ENCODE measurements around the gene CRYBB3.
A peak's percentile ranks its signal among the peaks of the same experiment; 100 is the strongest.

Gene CRYBB3

DNA sequence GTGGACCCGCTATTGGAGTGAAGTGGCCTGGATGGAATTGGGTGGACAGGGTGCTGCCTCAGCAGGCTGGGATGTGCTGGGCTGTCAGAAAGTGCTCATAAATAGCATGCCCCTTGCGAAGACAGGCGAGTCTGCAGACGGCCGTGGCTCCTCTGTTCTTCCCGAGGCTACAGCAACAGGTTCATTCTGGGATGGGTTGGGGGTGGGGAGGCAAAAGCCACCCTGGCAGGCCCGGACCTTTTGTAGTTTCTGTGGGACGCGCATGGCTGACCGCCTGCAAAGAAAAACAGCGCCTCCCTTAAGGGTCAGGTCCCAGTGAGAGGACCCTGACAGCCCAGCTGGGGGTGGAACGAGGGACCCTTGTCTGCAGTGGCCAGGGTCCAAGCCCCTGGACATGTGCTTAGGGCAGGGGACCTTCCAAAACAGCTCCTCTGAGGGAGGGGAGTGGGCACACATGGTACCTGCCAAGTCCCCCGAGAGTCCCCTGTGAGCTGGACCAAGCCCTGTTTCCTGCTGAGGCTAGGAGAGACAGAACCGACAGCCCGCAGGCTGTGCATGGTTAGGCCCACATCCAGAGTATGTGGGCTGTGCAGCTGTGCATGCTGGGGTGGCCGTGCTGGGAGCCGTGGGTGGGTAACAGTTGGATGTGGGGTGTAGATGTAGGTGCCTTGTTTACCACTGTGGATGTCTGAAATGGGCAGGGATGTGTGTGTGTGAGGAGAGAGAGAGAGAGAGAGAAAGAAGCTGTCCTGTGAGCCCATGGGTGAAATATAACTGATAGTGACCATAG is at the start of gene CRYBB3:
Gene CRYBB3, plus strand, starts transcription at position 128 of the 790 bp plus-strand sequence. CDS start 1,539 bp downstream, outside the sequence.
- no peak for DNase-seq (ENCODE audit: low spot score)

DNA sequence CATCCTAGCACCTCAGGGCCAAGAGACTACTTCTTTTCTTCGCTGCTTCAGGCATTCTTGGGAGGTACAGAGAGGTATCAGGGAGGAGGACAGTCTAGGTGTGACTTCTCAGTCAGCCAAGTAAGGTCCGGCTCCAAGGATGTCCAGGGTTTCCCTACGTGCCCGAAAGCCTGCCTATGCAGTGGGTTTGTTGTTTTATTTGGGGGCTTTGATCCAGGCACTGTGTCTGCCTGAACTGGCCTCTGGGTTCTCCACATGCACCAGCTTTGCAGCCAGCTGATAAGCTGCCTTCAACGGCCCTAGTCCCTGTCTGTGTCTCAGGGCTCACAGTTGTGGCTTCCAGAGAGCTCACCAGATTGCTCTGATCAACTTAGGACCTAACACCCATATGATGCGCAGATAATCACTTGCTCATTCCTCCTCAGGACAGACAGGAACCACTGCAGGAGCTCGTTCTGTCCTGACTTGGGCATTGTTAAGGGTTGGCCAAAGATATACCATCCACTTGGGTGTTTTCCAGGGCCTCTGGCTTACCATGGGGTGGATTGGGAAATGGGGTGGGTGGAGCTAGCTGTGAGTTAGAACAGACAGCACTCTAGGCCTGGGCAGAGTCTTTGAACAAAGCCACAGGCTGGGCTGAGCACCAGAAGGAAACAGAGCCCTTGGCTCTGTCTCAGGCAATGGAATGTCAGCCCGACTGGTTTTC is 45.5 kb upstream of the CRYBB3 start:
- peak; percentile 42 for DNase-seq (ENCODE audit: low spot score)

DNA sequence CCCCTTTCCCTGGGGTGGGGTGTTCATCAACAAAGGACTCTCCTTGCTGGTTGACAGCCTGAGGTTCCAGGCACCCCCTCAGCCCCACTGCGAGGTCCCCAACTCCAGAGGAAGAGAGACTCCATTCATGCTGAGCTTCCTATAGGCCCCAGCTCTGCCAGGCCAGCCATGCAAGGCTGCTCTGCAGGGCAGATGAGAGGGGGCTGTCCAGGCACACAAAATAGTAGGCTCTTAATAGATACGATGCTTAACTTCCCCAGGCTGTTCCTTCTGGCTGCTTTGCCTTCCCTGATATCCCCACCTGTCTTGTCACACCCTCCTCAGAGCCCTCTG is 45.0 kb upstream of the CRYBB3 start:
- no peak for DNase-seq (ENCODE audit: low spot score)

DNA sequence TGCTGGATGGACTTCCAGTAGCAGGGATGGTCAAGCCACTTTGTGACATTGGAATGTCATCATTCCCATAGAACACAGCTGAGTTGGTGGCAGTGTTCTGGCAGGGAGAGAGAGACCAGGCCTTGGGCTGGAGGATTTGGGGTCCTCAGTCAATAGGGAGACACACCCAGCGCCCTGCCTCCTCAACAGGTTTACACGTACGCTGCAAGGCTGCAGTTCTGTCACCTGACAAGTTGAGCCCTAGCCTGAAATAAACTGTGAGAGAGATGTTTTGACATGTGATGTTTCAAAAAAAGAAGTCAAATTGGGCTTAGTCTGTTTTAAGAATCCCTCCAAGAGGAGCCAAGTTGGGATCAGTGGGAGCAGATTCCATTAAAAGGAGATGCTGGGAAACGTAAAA is 42.9 kb upstream of the CRYBB3 start:
- no peak for DNase-seq (ENCODE audit: low spot score)

DNA sequence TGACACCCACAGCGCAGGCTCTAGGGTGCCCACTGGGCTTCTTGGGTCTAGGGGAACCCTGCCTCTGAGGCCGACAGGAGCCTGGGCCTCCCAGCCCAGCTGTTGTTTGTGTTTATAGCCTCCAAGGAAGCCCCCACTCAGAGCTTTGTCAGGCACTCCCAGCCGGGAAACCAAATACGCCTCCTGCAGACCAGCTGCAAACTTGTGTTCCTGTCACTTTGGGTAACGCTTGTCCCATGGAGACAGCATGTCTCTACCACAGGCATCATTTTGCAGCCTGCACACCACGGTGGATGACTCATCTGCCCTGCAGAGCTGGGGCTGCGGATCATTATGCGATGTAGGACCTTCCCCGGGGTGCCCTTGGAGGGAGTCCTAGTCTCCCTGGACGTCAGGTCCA is 40.6 kb upstream of the CRYBB3 start:
- no peak for DNase-seq (ENCODE audit: low spot score)

DNA sequence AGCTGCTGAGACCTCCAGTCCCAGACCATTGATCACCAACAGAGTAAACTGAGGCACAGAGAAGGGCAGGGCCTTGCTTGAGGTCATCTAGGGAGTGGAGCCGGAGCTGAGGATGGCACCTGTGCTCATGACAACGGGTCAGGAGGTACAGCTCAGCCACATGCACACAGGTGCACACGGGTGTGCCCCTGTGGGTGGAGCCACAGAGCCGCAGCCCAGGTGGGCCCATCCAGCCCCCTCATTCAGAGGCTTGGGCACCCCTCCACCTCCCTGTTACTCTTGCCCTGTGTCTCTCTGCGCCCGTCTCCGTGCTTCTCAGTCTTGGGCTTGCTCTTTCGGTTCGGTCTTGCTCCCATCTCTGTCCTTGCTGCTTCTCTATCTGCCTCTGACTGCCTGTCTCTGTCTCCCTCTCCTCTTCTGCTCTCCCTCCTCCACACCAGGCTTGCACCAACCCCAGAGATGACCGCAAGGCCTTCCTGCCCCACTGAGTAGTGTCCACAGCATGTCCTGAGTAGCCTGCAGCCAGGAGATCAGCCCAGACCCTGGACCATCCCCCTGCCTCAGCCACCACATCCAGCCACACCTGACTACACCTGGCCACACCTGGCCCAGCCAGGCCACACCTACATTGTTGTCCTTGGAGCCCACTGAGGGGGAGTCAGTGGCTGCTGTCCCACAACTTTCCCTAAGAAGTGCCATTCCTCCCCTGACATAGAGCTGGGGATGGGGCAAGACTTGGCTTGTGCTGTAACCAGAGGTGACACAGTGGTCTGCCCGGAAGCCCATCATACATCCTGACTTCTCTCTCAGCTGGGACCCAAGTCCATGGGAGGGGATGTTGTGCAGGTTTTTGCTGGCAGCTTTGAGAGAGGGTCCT is 39.3 kb upstream of the CRYBB3 start:
- no peak for DNase-seq (ENCODE audit: low spot score)

DNA sequence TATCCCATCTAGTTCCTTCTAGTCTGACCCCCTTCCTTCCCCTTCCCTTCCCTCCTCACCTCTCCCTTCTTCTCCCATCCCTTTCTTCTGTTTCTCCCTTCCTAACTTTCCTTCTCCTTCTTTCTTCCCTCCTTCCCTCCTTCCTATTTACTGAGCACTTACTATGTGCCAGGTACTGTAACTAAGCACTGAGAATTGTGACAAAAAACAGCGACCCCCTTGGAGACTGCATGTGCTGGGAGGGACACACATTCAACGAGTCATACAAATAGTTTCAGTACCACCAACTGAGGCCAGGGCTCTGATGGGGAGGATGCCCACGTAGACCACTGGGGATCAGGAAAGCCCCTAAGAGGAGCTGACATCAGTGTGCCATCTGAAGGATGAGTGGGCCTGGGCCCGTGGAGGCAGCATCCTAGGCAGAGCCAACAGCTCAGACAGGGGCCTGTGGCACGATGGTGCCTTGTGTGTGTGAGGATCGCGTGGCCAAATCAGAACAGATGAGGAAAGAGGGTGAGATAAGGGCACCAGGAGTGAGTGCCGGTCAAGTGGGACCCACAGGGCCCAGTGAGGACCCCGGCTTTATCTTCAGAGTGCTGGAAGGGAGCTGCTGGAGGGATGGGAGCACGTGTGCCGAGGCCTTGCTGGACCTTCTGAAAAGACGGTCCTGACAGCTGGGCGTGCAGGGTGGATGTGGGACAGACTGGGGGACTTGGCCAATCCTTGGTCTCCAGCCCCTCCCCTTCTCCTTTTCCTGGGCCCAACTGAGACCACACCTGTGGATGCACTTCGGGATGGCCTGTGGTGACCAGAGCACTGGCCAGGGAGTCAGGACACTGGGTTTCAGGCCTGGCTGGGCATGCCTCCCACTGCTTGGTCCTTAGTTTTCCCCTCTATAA is 38.4 kb upstream of the CRYBB3 start:
- no peak for DNase-seq (ENCODE audit: low spot score)

DNA sequence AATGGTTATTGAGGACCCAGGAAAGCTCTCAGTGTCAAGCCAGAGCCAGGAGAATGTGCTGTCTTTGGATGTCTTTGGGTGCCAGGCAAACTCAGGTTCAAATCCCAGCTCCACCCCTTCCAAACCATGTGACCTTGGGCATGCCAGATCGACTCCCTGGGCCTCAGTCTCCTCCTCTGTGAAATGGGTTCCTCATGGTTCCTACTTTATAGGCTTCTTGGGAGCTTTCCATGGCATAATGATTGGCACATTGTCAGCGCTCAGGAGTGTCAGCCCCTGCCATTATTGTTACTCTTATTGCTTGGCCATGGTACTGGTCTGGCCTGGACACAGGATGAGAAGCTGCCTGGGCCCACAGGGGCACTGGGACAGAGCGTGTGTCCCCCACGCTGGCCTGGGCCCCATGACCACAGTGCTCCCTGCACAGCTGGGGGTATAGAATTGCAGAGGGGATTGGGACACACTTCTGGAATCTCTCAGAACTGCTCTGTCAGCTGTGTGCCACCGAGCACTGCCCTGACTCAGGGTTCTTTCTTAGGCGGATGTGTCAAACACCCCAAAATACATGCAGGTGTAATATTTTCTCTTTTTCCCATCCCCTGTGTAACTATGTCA is 37.6 kb upstream of the CRYBB3 start:
- DNase-seq (ENCODE audit: low spot score): no peak

DNA sequence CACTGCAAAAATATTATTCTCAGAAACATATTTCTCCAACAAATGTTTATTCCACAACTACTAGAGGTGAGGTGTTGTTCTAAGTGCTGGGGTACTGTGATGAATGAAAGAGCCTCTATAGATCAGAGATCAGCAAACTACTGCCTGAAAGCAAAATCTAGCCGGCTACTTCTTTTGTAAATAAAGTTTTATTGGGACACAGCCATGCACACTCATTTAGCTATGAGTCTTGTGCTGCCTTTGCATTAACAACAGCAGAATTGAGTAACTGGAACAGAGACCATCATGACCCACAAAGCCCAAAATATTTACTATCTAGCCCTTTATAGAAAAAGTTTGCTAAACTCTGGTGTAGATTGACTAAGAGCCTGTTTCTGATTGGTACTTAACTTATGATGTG is 37.1 kb upstream of the CRYBB3 start:
- DNase-seq (ENCODE audit: low spot score): no peak

DNA sequence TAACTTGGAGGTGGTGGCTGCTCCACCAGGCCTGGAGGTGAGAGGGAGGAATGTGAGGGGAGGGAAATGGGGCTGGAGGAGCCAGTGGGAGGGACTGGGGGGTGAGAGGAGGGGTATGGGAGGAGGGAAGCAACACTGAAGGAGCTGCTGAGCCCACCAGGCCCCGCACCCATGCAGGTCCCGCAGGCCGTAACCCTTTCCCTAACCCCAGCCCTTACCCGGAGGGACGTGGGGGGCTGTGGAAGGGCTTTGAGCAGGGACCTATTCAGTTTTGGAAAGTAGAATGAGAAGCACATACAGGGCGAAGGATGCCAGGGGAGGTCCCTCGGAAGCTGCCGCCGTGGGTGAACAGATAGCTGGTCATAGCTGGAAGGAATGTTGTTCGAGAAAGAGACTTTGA is 33.9 kb upstream of the CRYBB3 start:
- no peak for DNase-seq (ENCODE audit: low spot score)

DNA sequence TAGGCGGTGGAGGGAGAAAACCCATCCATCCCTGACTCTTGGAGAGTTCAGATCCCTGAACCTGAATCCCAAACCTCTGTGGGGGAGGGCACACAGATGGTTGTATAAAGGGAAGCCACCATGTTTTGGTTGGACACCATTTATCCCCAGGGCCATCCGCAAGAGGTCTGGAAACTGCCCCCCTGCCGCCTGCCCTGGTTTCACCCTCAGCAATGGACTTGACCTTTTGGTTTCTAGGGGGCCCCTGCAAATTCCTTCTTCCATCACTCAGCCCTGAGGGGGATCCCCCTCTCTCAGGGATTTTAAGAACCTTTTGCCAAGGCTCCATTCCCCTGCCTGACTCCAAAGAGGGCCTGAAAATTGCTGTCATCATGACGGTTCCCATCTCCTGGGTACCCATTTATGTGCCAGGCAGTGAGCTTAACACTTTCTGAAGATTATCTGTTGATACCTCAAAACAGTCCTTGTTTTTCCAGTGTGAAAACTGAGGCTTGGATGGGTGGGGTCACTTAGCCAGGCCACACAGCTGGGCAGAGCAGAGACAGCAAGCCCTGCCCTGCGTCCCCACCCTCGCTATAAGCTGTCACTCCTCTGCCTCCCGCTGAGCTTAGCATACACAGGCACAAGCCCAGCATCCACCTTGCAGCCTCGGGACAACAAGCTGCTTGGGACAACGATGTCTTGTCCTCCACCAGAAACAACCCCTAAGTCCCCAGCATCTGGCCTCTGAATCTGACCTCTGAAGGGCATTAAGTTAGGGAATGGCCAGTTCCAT is 33.2 kb upstream of the CRYBB3 start:
- no peak for DNase-seq (ENCODE audit: low spot score)

DNA sequence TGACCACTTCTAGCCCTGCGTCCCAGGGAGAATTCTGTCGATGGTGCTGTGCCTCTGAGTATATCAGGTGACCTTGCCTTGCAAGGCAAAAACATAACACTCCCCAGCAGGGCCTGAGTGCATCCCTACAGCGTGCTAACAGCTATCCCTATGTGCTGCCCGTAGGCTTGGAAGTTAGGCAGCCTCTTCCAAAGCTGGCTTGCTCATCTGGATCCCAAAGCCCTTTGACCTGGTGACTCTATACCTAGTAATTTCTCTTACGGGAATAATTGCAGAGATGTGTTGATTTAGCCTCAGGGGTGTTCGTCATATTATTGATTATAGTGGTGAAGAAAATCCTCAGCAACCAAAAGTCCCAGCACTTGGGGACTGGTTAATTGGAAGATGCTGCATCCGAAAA is 32.6 kb upstream of the CRYBB3 start:
- no peak for DNase-seq (ENCODE audit: low spot score)

DNA sequence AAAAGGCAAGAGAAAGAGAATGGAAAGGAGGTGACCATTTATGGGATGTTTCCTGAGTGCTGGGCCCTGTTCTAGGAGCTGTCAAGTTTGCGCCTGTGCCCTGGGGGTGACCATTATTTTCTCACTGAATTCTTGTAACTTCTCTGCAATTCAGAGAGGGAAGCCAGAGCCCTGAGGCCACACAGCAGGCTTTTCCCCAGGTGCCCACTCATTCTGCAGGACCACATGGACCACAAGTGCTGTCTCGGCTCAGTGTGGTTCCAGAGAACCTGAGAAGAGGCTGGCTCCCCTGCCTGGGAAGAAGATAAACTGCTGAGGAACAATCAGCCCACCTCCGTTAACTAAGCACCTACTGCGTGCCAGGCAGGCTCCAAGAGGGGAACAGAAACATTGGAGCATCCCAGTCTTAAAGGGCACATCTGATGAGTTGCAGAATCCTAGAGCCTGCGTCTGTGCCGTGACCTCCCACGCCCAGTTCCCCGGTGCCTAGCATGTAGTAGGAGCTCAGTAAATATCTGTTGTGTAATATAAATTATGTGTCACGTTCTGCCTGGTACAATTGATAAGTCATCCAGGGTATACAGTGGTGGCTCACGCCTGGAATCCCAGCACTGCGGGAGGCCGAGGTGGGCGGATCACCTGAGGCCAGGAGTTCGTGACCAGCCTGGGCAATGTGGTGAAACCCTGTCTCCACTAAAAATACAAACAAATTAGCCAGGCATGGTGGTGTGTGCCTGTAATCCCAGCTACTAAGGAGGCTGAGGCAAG is 31.6 kb upstream of the CRYBB3 start:
- no peak for DNase-seq (ENCODE audit: low spot score)

DNA sequence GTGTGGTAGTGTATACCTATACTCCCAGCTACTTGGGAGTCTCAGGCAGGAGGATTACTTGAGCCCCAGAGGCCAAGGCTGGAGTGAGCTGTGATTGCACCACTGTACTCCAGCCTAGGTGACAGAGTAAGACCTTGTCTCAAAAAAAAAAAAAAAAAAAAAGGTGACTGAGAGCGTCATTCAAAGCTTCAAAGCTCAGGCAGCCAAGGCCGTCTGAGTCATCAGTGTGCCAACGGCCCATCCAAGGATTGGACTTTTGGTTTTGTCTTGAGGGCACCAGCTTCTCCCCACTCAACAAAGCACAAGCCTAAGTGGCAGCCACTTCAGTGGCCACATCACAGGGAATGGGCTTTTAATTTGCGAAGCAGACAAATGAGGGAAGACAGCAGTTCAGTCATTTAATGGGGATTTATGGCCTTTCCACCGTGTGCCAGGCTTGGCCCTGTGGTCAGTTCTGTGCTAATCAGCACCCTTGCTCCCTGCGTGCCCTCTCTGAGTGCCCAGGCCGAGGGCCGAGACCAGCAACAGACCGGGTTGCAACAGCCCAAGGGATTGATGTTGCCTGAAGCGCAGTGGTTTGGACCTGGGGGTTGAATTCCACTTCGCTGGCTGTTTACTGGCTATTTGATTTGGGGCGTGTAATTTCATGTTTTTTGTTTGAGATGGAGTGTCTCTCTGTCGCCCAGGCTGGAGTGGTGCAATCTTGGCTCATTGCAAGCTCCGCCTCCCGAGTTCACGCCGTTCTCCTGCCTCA is 30.2 kb upstream of the CRYBB3 start:
- peak; percentile 10 for DNase-seq (ENCODE audit: low spot score)

DNA sequence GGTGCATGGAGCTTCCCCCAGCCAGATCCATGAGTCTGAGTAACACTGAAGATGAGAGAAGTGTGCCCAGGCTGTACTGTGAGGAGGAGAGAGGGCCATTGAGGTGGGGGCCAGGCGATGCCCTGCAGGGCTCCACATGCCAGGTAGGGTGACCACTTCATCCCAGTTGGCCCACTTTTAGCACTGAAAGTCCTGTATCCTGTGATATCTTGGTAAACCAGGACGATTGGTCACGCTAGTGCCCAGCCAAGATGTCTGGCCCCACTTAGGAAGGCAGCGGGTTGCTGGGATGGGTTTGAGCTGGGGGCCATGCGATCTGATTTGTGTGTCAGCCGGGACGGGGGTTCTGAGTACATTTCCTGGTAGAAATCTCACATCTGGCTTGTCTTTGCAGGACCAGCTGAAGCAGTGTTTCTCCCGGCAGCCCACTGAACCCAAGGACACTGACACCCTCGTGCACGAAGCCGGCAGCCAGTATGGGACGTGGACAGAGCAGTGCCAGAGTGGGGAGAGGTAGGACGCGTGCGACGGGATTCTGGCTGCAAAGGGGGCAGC is 29.2 kb upstream of the CRYBB3 start:
- no peak for DNase-seq (ENCODE audit: low spot score)

DNA sequence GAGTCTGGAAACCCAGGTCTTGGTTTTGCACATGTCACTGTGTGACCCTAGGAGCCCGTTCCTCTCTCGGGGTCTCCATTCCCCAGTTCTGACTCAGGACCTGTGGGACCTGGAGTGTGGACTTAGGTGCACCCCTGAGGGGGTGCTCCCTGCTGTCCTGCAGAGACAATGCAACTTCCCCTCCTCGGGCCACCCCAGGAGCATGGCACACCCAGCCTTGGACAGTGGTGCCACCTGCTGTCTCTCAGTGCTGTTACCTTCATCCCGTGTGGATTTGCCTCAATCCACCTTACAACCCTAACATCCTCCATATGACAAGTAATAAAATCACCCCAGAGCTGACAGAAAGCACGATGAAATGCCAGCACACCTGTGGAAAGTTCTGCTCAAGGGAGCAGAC is 27.5 kb upstream of the CRYBB3 start:
- peak; percentile 20 for DNase-seq (ENCODE audit: low spot score)

DNA sequence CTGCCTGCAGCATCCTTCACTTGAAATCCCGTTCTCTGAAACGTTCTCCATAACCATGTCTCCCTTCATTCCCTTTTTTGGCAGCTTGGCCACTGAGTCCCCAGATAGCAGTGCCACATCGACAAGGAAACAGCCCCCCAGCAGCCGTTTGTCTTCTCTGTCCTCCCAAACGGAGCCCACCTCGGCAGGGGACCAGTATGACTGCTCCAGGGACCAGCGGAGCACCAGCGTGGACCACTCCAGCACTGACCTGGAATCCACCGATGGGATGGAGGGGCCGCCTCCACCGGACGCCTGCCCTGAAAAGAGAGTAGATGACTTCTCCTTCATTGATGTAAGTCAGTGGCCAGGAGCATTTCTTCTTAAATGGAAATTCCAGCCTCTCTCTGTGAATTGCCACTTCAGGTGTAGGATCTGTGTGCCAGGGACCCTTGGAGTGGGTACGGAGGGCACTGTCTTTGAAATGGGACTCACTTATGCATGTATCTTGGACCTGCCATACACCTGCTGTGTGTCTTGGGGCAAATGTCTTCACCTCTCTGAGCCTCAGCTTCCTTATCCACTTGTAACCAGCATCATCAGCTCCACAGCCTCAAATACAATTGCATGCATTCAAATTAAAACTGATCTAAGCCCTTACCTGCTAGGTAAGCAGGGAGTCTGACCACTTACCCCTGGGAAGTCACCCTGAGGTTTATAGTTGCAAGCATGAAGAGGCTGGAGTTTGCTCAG is 25.3 kb upstream of the CRYBB3 start:
- no peak for DNase-seq (ENCODE audit: low spot score)

DNA sequence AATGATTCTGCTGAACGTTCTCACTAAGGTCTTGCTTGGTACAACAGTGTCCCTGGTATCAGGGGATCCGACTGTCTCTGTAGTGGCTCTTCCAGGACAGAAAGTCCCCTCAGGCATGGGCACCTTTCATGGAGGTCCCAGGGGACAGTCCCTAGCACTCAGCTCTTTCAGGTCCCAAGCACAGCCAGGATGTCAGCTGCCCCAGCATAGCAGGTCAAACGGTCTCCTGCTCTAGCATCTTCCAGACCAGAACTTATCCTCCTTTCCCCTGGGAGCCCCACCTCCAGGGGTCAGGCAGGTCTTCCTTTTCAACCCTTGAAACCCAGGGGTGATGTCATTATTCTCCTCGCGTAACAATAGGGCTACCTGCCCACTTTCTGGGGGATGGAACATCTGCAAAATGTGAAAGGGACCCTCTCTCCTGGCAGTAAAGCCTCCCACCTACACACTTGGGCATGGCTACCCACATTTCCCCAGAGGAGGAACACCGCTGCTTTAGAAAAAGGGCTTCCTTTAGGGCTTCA is 24.7 kb upstream of the CRYBB3 start:
- no peak for DNase-seq (ENCODE audit: low spot score)

Data from kidney tubule cell (primary cell).